Measurements from ENCODE around the gene ZNF511. TPM values are rescaled to one million over a fixed set of nuclear protein-coding genes. Genes with fewer than 3 reads are reported as not detected.

The ZNF511 gene
- total RNA-seq, 1 experiment from 2014 or later = 49.0 TPM

DNA sequence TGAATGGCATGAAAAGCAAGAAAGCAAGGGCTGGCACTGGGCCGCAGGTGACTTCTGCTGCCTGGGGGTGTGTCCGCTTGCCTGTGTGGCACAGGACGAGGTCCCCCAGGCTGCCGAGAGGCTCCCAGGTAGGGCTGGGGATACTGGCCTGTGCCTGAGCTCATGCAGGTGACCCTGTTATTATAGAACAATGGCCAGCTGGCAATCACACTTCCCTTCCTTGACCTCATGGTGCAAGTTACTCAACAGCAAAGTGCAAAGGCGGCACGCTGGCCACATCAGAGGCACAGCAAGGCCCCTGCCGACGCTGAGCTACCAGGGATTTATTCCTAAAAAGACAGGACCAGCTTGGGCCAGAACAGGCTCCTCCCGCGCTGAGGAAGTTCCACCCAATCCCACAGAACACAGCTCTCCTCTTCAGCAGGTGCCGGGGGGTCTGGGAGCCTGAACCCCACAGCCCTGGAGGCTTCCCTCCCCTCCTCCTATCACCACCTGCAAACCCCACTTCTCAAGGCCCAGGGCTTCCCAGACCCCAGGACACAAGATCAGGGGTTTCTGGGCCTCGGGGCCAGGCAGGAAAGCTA is 30.6 kb upstream of the ZNF511 start (continued):
- no peak for TF ChIP-seq SRF (IDR thresholded peaks at IDR 0.05; ENCODE audit: low read depth)
- no peak for TF ChIP-seq EZH2phosphoT487 (IDR thresholded peaks at IDR 0.05; ENCODE audit: borderline replicate concordance)
- no peak for TF ChIP-seq EZH2 (IDR thresholded peaks at IDR 0.05)
- TF ChIP-seq JUND (IDR thresholded peaks at IDR 0.05) = no peak
- TF ChIP-seq EGR1 (IDR thresholded peaks at IDR 0.05; ENCODE audit: low read depth) = no peak

DNA sequence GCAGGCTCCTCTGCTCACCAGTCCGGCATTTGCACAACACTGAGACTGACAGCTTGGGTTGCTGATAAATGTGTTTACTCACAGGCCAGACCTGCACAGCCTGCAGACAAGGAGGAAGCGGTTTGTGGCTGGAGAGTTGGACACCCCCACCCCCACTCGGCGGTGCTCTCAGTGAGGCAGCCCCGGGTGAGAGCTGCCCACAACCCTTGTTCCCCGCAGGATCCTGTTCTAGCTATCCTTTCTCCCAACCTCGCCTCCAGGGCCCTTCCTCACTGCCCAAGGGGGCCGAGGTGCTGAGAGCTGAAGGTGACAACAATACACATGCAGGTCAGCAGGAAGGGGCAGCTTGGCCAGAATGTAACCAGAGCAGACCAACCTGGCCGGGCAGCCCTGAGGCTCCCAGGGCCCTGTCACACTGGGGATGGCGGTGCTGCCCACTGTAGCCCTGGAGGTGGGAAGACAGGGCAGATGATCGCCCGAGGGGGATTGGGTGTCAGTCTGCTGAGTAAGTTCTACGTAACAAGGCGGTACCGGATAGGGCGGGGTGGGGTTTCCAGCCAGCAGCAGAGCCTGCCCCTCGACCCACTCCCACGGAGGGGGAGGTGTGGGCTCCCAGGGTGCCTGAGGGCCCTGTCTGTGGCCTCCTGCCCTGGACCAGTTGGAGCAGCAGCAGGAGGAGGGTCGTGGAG is 30.0 kb upstream of the ZNF511 start:
- Histone ChIP-seq H3K9ac (ENCODE audit: low read length) (no peak overlapping the region), H2AFZ (ENCODE audit: low read depth, low read length, poor library complexity, severe bottlenecking) (no peak overlapping the region), H3K79me2 (ENCODE audit: insufficient read depth, low read length) (no peaks in the 10 kb centered on the region), H3K27me3 (ENCODE audit: insufficient read depth, low read length) (no peaks in the 10 kb centered on the region), H3K4me3 (replicated peaks in 1 of 2; ENCODE audit: low read depth in 1 of 2, low read length in 2 of 2) (no peak overlapping the region), H3K4me2 (ENCODE audit: low read length) (no peak overlapping the region), H4K20me1 (ENCODE audit: insufficient read depth) (no peaks in the 10 kb centered on the region), H3K36me3 (ENCODE audit: control insufficient read depth in 1 of 2, insufficient read depth in 2 of 2, low read length in 2 of 2) (no peaks in the 10 kb centered on the region), H3K9me2 (ENCODE audit: insufficient read depth) (no peaks in the 10 kb centered on the region), H3K4me1 (ENCODE audit: control insufficient read depth in 1 of 2, insufficient read depth in 2 of 2, low read length in 2 of 2) (no peaks in the 10 kb centered on the region), H3K27ac (ENCODE audit: low read depth, low read length) (no peak overlapping the region), H3K9me3 (ENCODE audit: control insufficient read depth in 1 of 2, insufficient read depth in 1 of 2, low read depth in 1 of 2, low read length in 2 of 2) (no peaks in the 10 kb centered on the region)
- ChIA-PET RAD21 (ENCODE audit: low non-redundant PET in 1 of 2, low total read pairs in 2 of 2, uncharacterized antibody in 2 of 2, unreplicated experiment in 2 of 2) (no interaction called here), POLR2A (no interaction called here), CTCF (no interaction called here)
- ATAC-seq (no peak), DNase-seq (ENCODE audit: low read depth, low spot score) (no peak)
- TF ChIP-seq, protein P1, sequence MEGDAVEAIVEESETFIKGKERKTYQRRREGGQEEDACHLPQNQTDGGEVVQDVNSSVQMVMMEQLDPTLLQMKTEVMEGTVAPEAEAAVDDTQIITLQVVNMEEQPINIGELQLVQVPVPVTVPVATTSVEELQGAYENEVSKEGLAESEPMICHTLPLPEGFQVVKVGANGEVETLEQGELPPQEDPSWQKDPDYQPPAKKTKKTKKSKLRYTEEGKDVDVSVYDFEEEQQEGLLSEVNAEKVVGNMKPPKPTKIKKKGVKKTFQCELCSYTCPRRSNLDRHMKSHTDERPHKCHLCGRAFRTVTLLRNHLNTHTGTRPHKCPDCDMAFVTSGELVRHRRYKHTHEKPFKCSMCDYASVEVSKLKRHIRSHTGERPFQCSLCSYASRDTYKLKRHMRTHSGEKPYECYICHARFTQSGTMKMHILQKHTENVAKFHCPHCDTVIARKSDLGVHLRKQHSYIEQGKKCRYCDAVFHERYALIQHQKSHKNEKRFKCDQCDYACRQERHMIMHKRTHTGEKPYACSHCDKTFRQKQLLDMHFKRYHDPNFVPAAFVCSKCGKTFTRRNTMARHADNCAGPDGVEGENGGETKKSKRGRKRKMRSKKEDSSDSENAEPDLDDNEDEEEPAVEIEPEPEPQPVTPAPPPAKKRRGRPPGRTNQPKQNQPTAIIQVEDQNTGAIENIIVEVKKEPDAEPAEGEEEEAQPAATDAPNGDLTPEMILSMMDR (IDR thresholded peaks at IDR 0.05 in 2 of 3, conservative IDR thresholded peaks at IDR 0.05 in 1 of 3; ENCODE audit: borderline replicate concordance in 1 of 3, insufficient read depth in 1 of 3, low read depth in 2 of 3, low read length in 2 of 3) = no peak
- TF ChIP-seq EZH2phosphoT487 (IDR thresholded peaks at IDR 0.05; ENCODE audit: borderline replicate concordance) (no peak), CEBPB (IDR thresholded peaks at IDR 0.05; ENCODE audit: low read depth) (no peak)
- intact Hi-C loops (cut with micrococcal nuclease) = no loop called here
- no TSS peak for BruUV-seq (replicated peaks)

All from HCT116 (cell line).